Fibroblast of pulmonary artery (primary cell): Measurements from ENCODE around the gene DMTF1.

Source experiments
- DNase-seq: peaks from one replicate; pipeline ENCODE4 v3.0.0-alpha.2; 2010; ENCODE audit warnings: low read depth
- H3K4me3 ChIP-seq: replicated peaks from 2 replicates; pipeline ENCODE4 v1.5.1; 2011; ENCODE audit warnings: low read depth, mild to moderate bottlenecking, control low read depth, low read length, moderate library complexity
- TF ChIP-seq, protein P1 (sequence below): IDR thresholded peaks from 2 replicates; pipeline ENCODE4 v1.5.1; 2011; ENCODE audit warnings: mild to moderate bottlenecking, control low read depth, low read length, inconsistent platforms; ENCODE audit errors: missing control alignments

DMTF1 gene

DNA sequence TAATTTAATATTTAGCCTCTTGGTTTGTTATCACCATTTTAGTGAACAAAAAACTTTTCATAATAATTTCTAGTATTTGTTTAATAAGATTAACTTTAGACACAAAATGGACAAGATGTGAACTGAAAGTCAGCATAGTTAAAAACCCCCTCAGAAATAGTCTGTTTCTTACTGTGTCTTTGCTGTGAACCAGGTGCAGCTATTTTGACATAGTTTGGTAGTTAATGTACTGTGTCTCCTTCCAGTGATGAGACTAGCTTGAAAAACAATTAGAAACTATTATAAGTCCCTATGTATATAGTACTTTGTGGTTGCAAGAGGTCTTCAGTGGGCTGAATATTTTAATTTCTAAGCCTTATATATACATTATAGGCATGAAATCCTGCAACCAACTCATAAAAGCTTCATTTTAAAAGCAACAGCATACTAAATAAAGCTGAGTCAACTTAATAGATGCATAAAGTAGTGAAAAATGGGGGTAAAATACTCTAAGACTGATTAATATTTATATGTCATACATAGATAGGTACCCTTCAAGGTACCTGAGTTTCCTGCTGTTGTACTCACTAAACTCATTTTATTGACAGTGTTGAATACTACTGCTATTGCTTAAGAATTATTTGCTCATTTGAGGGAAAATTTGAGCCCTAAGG lies 19.2 kb downstream of the DMTF1 start:
- DNase-seq: no peak
- TF ChIP-seq, protein P1, sequence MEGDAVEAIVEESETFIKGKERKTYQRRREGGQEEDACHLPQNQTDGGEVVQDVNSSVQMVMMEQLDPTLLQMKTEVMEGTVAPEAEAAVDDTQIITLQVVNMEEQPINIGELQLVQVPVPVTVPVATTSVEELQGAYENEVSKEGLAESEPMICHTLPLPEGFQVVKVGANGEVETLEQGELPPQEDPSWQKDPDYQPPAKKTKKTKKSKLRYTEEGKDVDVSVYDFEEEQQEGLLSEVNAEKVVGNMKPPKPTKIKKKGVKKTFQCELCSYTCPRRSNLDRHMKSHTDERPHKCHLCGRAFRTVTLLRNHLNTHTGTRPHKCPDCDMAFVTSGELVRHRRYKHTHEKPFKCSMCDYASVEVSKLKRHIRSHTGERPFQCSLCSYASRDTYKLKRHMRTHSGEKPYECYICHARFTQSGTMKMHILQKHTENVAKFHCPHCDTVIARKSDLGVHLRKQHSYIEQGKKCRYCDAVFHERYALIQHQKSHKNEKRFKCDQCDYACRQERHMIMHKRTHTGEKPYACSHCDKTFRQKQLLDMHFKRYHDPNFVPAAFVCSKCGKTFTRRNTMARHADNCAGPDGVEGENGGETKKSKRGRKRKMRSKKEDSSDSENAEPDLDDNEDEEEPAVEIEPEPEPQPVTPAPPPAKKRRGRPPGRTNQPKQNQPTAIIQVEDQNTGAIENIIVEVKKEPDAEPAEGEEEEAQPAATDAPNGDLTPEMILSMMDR: no peak
- no peak overlapping the region for H3K4me3 ChIP-seq

DNA sequence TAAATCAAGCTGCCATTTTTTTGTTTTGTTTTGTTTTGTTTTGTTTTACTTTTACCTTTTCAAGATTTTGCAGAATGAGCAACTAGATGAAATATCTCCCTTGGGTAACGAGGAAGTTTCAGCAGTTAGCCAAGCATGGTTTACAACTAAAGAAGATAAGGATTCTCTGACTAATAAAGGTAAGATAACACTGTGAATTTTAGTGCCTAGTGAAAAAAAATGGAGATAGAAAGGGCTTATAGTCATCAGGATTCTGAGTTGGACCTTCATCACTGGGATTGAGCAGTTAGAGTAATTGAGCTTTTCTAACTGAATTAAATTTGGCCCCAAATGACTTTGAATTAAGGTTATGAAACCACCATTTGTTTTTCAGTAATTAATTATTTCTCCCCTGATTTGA lies 21.2 kb downstream of the DMTF1 start:
- DNase-seq: no peak
- TF ChIP-seq, protein P1: no peak

DNA sequence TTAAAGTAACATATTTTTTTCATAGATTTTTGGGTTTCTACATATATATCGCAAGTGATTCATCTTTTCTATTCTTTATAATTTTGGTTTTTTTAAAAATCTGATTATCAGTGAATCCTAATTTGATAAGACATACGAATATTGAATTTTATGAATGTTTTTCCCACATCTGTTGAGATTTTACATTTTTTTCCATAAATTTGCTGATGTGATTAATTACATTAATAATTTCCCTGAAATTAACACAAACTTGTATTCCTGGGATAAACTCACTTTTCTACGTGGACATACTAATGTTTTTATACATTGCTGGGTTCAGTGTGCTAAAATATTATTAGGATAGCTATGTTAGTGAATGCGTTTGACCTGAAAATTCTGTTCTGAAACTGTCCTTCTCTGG lies 26.1 kb downstream of the DMTF1 start:
- no peak overlapping the region for H3K4me3 ChIP-seq
- TF ChIP-seq, protein P1: no peak
- DNase-seq: no peak

More for the DNA sequence above, 21.2 kb downstream of the DMTF1 start:
- no peak overlapping the region for H3K4me3 ChIP-seq

DNA sequence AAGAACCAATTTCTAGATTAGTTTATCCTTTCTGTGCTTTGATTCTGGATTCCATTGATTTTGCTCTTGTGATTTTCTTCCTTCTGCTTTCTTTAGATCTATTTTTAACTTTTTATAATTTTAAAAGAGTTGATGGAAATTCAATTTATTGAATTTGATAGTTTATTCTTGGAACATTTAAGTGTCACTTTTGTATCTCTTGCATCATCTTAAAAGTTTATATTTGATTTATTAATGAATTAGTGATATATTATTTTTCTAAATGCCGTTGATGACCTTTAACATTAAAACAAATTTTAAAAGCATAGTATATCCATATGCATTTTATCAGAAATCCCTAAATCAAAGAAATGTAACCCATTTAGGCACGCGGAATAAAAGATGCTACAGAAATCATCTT lies 26.9 kb downstream of the DMTF1 start:
- no peak for DNase-seq
- no peak overlapping the region for H3K4me3 ChIP-seq
- TF ChIP-seq, protein P1: no peak

DNA sequence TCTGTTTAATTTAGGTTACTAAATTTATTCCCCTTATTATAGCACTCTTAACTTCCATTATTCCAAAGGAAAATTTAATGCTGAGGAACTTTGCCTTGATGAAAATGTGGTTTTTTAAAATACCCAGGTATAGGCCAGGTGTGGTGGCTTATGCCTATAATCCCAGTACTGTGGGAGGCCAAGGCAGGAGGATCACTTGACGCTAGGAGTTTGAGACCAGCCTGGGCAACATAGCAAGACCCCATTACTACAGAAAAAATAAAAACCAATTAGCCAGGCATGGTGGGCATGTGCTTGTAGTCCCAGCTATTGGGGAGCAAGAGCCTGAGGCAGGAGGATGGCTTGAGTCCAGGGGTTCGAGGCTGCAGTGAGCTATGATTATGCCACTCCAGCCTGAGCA lies 34.9 kb downstream of the DMTF1 start:
- TF ChIP-seq, protein P1: no peak
- no peak overlapping the region for H3K4me3 ChIP-seq
- DNase-seq: no peak

DNA sequence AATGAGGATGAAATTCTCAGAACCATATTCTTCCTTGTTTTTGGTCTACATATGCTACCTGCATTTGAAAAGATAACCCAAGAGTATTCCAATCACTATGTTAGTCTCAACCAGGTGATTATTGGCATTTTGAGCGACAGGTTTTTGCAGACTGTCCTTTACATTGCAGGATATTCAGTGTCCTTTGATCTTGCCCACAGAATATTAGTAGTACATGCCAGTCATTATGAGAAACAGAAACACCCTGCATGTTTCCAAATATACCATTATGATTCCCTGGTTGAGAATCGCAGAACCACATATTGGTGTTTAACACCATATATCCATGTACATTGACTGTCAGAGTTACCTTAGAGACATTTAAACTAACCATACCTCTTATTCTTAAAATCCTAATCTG lies 36.7 kb downstream of the DMTF1 start:
- TF ChIP-seq, protein P1: no peak
- no peak overlapping the region for H3K4me3 ChIP-seq
- no peak for DNase-seq

DNA sequence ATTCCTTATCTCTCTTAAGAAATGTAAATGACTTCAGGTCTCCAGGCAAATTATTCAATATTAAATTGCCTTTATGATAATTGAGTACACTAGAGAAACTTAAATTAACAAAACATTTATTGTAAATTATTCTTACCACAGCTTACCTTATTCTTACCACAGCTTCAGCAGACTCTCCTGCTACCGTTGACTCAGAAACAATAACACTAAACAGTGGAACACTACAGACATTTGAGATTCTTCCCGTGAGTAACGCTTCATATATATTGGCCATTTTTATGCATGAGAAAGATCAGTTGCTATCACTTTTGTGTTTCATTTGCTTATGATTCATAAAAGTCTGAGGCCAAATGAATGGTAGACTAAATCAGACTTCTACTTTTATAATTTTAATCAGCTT lies 38.5 kb downstream of the DMTF1 start:
- DNase-seq: no peak
- TF ChIP-seq, protein P1: no peak
- no peak overlapping the region for H3K4me3 ChIP-seq
